ENCODE measurements around the gene RPL4. TPM values are rescaled to one million over a fixed set of nuclear protein-coding genes. Genes with fewer than 3 reads are reported as not detected.
"Not testable (repeated sequence)": the region's sequence is repeated elsewhere in the genome, so short reads cannot be mapped to it uniquely, and the experiment has no call there.

Gene RPL4
- total RNA-seq, result 1,501 and 2,634 TPM in 2 replicates

- peak; percentile 86 to 87 for DNase-seq (ENCODE audit: low read depth in 2 of 2)
Observed at GRCh38 chr15:66504563-66505429, at the start of gene RPL4, which contains the start of gene ZWILCH. TSS of gene RPL4 (minus strand) at chr15:66504855. CDS start at chr15:66504790, 65 bp downstream. TSS of gene ZWILCH (plus strand) at chr15:66505326. CDS start at chr15:66505339, 13 bp downstream.

GRCh38 chr15:66545255-66545654 lies 40.6 kb upstream of the RPL4 start:
- DNase-seq (ENCODE audit: low read depth in 2 of 2), result no peak

- DNase-seq (ENCODE audit: low read depth in 2 of 2), result no peak
Observed at GRCh38 chr15:66542896-66543295, 38.2 kb upstream of the RPL4 start.

- DNase-seq (ENCODE audit: low read depth in 2 of 2), result no peak
Observed at GRCh38 chr15:66535056-66535455, 30.4 kb upstream of the RPL4 start.

- DNase-seq (ENCODE audit: low read depth in 2 of 2), result no peak
Observed at GRCh38 chr15:66524838-66525237, 20.2 kb upstream of the RPL4 start.

- DNase-seq (ENCODE audit: low read depth in 2 of 2), result no peak
Observed at GRCh38 chr15:66523926-66524325, 19.3 kb upstream of the RPL4 start.

- DNase-seq (ENCODE audit: low read depth in 2 of 2), result peak in 1 of 2 donors; percentile 17
Observed at GRCh38 chr15:66515901-66516322, 11.3 kb upstream of the RPL4 start.

GRCh38 chr15:66514586-66514985 lies 9.9 kb upstream of the RPL4 start:
- DNase-seq (ENCODE audit: low read depth in 2 of 2), result peak in 1 of 2 donors; percentile 63

- no peak for DNase-seq (ENCODE audit: low read depth in 2 of 2)
Observed at GRCh38 chr15:66508293-66508883, 3.7 kb upstream of the RPL4 start.

GRCh38 chr15:66505818-66506217 lies 1.2 kb upstream of the RPL4 start:
- DNase-seq (ENCODE audit: low read depth in 2 of 2), result no peak

- DNase-seq (ENCODE audit: low read depth in 2 of 2), result no peak
Observed at GRCh38 chr15:66505430-66505811, 766 bp upstream of the RPL4 start.

GRCh38 chr15:66503780-66504562 lies 684 bp downstream of the RPL4 start:
- DNase-seq (ENCODE audit: low read depth in 2 of 2), result no peak

GRCh38 chr15:66503041-66503648 lies 1.5 kb downstream of the RPL4 start:
- DNase-seq (ENCODE audit: low read depth in 2 of 2), result not testable (repeated sequence)

- DNase-seq (ENCODE audit: low read depth in 2 of 2), result no peak
Observed at GRCh38 chr15:66502491-66502890, 2.2 kb downstream of the RPL4 start.

GRCh38 chr15:66500346-66500745 lies 4.3 kb downstream of the RPL4 start:
- not testable (repeated sequence) for DNase-seq (ENCODE audit: low read depth in 2 of 2)

GRCh38 chr15:66498501-66499386 lies 5.9 kb downstream of the RPL4 start:
- DNase-seq (ENCODE audit: low read depth in 2 of 2), result peak; percentile 33 to 51

GRCh38 chr15:66497502-66498455 lies 6.9 kb downstream of the RPL4 start, which contains the start of gene SNAPC5:
TSS of gene SNAPC5 (minus strand) at chr15:66497762. CDS start at chr15:66497731, 31 bp downstream.
- DNase-seq (ENCODE audit: low read depth in 2 of 2), result peak; percentile 78 to 95

GRCh38 chr15:66496951-66497501 lies 7.6 kb downstream of the RPL4 start:
- no peak for DNase-seq (ENCODE audit: low read depth in 2 of 2)

GRCh38 chr15:66494262-66494661 lies 10.4 kb downstream of the RPL4 start:
- DNase-seq (ENCODE audit: low read depth in 2 of 2), result no peak

Data from dermis microvascular lymphatic vessel endothelial cell (primary cell).